ENCODE measurements around the gene RNF181. TPM values are rescaled to one million over a fixed set of nuclear protein-coding genes. Genes with fewer than 3 reads are reported as not detected.
"Not testable (repeated sequence)": the region's sequence is repeated elsewhere in the genome, so short reads cannot be mapped to it uniquely, and the experiment has no call there.

RNF181 gene
- total RNA-seq, 1 donor from 2014 or later: 212 TPM

DNA sequence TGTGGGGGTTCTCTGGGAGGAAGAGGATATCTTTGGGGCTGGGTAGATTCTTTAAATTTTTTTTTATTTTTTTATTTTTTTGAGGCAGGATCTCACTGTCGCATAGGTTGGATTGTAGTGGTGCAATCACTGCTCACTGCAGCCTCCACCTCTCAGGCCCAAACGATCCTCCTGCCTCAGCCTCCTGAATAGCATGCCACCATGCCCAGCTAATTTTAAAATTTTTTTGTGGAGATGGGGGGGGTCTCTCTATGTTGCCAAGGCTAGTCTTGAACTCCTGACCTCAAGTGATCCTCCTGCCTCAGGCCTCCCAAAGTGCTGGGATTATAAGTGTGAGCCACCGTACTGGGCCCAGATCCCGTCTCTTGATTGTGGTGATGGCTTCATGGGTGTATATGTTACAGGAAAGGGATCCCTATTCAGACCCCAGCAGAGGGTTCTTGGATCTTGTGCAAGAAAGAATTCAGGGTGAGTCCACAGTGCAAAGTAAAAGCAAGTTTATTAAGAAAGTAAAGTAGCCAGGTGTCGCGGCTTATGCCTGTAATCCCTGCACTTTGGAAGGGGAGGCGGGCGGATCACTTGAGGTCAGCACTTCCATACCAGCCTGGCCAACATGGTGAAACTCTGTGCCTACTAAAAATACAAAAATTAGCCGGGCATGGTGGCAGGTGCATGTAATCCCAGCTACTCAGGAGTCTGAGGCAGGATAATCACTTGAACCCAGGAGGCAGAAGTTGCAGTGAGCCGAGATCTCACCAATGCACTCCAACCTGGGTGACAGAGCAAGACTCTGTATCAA lies 18.4 kb downstream of the RNF181 start:
- DNase-seq (ENCODE audit: low read depth in 2 of 2): no peak

DNA sequence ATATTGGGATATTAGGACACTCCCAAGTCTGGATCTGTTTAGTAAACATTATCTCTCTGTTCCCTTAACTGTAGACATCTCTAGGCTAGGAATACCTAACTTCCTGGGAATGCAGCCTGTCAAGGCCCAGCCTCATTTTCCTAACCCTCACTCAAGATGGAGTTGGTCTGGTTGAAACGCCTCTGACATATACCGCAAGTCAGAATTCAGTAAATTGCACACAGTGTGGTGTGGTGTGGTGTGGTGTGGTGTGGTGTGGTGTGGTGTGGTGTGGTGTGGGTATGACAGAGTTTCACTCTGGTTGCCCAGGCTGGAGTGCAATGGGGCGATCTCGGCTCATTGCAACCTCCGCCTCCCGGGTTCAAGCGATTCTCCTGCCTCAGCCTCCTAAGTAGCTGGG lies 19.2 kb downstream of the RNF181 start:
- DNase-seq (ENCODE audit: low read depth in 2 of 2): not testable (repeated sequence)

DNA sequence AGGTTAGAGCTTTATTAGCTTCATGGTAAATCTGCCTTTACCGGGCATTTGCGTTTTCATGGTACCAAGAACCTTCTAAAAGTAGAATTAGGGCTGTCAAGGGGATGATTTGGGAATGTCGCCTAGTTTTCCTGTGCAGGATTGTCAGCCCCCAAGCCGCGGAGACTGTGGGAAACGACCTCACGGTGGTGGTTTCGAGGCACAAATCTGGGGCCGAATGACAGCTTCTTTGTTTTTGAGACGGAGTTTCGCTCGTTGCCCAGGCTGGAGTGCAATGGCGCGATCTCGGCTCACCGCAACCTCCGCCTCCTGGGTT lies 19.8 kb downstream of the RNF181 start:
- no peak for DNase-seq (ENCODE audit: low read depth in 2 of 2)

DNA sequence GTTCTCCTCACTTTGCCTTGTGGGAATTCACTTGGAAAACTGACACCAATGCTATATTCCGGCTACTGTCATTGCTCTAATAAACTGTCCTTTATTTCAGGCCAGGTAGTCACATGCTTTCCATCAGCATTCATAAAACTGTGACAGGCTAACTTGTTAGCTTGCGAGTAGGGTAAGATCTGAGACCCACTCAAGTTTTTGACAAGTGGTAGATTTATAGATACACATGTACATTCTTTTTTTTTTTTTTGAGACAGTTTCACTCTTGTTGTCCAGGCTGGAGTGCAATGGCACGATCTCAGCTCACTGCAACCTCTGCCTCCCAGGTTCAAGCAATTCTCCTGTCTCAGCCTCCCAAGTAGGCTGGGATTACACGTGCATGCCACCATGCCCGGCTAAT lies 22.2 kb downstream of the RNF181 start:
- DNase-seq (ENCODE audit: low read depth in 2 of 2): not testable (repeated sequence)

DNA sequence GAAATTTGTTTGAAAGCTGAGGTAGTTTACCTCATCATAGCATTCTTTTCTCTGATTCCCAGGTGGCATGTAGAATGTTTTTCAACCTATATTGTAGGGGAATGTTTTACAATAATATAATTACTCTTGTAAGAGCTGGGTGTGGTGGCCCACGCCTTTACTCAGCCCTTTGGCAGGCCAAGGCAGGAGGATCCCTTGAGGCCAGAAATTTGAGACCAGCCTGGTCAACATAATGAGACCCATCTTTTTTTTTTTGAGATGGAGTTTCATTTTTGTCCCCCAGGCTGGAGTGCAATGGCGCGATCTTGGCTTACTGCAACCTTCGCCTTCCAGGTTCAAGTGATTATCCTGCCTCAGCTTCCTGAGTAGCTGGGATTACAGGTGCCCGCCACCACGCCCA lies 24.1 kb downstream of the RNF181 start:
- DNase-seq (ENCODE audit: low read depth in 2 of 2): no peak

DNA sequence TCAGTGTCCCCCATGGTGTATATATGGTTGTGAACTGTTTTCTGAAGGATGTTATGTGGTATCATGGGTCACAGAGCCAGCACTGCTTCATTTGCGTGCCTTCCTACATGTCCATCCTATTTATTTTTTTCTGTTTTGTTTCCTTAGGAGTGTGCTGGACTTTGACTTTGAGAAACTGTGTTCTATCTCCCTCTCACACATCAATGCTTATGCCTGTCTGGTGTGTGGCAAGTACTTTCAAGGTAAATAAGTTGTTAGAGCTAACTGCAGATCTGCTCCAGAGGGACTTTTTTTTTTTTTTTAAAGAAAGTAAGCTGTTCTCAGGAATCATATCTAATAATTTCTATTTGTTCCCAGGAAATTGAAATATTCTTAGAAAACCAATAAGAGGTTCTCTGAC lies 25.8 kb downstream of the RNF181 start:
- no peak for DNase-seq (ENCODE audit: low read depth in 2 of 2)

DNA sequence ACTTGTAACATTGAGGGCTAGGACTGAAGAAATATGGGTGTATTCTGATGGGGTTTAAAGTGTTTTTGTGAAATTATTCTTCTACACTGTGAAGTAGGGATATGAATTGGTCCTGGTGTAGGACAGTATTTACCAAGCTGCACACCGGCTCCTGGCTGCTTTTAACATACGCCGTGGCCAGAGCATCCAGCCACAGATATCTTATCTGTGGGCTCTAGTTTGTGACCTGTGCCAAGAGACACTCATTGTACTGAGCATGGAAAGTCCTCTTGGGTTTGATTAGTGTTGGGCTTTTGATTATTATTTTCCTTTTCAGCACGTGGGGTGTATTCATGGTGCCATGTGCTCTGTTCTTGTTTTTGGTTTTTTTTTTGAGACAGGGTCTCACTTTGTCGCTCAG lies 28.4 kb downstream of the RNF181 start:
- no peak for DNase-seq (ENCODE audit: low read depth in 2 of 2)

DNA sequence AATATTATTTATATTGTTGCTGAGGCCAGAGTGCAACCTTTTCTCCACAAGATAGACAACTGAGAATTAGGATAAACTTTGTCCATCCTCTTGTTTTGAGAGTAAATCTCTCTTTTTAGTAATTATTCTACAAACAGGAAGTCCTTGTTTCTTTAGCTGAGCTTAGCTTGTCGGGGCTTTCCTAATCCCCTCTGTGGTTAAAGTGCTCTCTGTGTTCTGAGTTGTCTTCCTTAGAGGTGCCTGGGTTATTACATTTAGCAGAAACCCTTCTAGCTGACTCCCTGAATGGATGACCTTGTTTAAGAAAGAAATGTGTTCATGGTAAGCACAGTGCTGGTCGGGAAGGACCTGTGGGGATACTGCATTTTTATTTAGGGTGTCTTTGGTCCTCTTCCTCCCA lies 33.1 kb downstream of the RNF181 start:
- no peak for DNase-seq (ENCODE audit: low read depth in 2 of 2)

DNA sequence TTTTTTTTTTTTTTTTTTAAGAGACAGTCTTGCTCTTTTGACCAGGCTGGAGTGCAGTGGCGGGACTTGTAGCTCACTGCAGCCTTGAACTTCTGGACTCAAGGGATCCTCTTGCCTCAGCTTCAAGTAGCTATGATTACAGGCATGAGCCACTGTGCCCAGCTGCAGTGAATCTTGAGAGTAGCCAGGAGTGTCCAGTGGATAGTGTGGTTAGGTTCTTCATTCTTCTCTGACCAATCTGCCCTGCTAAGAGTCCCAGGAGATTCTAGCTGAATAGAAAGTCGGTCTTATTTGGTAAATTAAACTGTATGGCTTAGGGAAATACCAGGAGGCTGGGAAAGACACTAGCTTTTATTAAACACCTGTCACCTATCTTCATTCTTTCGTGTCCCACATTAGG lies 35.8 kb downstream of the RNF181 start:
- DNase-seq (ENCODE audit: low read depth in 2 of 2): no peak

DNA sequence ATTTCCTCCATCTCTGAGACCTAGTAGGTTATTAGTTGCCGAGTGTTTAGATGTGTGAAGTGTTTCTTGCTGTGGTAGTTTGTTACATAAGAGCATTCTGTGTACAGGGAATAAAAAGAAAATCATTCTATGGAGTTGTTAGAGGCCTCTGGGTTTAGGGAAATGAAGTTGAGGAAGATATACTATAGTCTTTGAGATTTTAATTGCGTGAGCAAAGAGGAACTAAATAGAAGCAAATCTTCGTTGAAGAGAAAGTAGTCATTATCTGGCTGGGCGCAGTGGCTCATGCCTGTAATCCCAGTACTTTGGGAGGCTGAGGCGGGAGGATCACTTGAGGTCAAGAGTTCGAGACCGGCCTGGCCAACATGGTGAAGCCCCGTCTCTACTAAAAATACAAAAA lies 39.5 kb downstream of the RNF181 start:
- no peak for DNase-seq (ENCODE audit: low read depth in 2 of 2)

DNA sequence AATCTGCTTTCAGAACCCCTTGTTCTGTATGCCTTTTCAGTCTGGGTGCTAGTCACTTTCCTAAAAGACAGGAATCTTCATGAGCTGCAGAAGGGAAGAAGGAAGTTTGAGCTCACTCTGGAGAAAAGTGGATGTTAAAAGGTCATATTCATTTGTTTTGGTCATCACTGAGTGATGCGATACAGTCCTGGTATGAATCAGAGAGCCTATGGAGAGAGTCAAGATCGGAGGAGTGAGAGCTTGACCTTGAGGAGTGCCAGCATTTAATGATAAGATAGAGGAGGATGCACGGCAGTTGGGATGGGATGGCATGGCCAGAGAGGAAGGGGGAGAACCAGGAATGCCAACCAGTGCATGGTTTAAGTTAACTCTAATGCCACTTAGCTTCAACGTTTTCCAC lies 40.1 kb downstream of the RNF181 start:
- peak in 1 of 2 donors; percentile 15 for DNase-seq (ENCODE audit: low read depth in 2 of 2)

DNA sequence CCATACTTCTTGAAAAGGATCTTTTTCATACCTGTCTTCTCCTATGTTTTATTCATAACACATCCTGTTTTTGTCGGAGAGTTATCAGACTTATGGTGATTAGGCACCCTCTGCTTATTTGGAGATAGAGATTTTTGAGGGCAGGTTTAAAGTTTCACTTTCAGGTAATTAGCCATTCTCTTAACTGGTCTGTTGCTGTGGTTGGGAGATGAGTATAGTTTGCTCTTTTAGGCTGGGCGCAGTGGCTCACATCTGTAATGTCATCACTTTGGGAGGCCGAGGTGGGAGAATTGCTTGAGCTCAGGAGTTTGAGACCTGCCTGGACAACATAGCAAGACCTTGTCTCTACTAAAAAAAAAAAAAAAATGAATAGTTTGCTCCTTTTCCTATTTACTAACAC lies 47.2 kb downstream of the RNF181 start:
- no peak for DNase-seq (ENCODE audit: low read depth in 2 of 2)

DNA sequence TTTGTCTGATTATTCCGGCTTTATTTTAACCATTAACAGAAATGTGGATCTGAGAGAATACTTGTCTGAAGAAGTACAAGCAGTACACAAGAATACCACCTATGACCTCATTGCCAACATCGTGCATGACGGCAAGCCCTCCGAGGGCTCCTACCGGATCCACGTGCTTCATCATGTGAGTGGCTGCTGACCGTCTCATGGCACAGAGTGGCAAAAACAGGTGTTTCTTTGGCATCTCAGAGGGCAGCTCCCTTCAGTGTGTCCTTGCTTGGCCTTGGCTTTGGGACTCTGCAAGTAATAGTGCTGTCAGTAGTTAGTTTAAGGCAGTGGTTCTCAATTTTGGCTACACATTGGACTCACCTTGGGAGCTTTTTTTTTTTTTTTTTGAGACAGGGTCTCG lies 49.4 kb downstream of the RNF181 start:
- no peak for DNase-seq (ENCODE audit: low read depth in 2 of 2)

DNA sequence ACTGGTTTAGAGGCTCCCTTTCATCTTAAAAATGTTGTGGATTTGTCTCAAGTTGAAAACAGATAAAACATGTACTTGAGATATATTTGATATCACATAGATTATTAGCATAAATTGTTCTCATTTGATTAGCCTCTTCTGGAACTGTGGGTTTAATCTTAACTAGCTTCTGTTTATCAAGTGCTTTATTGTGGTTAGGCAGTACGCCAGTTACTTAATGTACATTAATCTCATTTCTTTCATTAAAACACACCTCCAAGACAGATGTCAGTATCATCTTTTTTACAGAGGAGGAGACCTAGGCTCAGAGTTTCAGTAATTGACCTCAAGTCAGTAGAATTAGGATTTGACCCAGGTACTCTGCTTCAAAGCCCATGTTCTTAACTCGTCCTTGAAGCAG lies 50.6 kb downstream of the RNF181 start:
- DNase-seq (ENCODE audit: low read depth in 2 of 2): no peak

Other genes with a start within 250 kb of the RNF181 start
- 50.3 and 63.5 TPM in 2 replicates for gene RETSAT, start 241.2 kb upstream of the RNF181 start, total RNA-seq
- 6.1 and 10.1 TPM in 2 replicates for gene ELMOD3, start 241.0 kb upstream of the RNF181 start, total RNA-seq
- 23.4 and 69.5 TPM in 2 replicates for gene CAPG, start 185.4 kb upstream of the RNF181 start, total RNA-seq
- gene SH2D6, start 177.0 kb upstream of the RNF181 start, total RNA-seq: not detected in 2 replicates
- 74.1 and 108 TPM in 2 replicates for gene MAT2A, start 56.6 kb upstream of the RNF181 start, total RNA-seq
- 24.0 and 31.9 TPM in 2 replicates for gene GGCX, start 34.3 kb upstream of the RNF181 start, total RNA-seq
- gene VAMP8, start 18.2 kb upstream of the RNF181 start, total RNA-seq: 9.7 and 13.7 TPM in 2 replicates
- gene VAMP5, start 11.3 kb upstream of the RNF181 start, total RNA-seq: 85.9 and 135 TPM in 2 replicates
- 6.1 and 14.7 TPM in 2 replicates for gene TMEM150A, start 7.0 kb downstream of the RNF181 start, total RNA-seq
- 14.8 and 23.8 TPM in 2 replicates for gene C2orf68, start 16.3 kb downstream of the RNF181 start, total RNA-seq
- gene USP39, start 20.4 kb downstream of the RNF181 start, total RNA-seq: 29.6 and 29.9 TPM in 2 replicates
- not detected in 2 replicates for gene SFTPB, start 72.5 kb downstream of the RNF181 start, total RNA-seq
- not detected in 2 replicates for gene GNLY, start 98.6 kb downstream of the RNF181 start, total RNA-seq
- gene ATOH8, start 158.2 kb downstream of the RNF181 start, total RNA-seq: 9.8 and 44.6 TPM in 2 replicates